H1 (cell line): ENCODE data around the gene PARD3. TPM values are rescaled to one million over a fixed set of nuclear protein-coding genes. Genes with fewer than 3 reads are reported as not detected.

Experiments
- CTCF ChIA-PET: fragments of 300-600 bp; sonication (Branson Sonifier 250); formaldehyde crosslinking; loops from one replicate; lab custom pipeline; 2021; ENCODE audit not compliant: partially characterized antibody; lab: Charles Lee
- POLR2A ChIA-PET: fragments of 300-600 bp; sonication (Branson Sonifier 250); formaldehyde crosslinking; loops from one replicate; lab custom pipeline; 2021; ENCODE audit warnings: inconsistent platforms; ENCODE audit not compliant: partially characterized antibody; lab: Charles Lee
- DNase-seq, 2 experiments: peaks; one replicate each; pipeline versions ENCODE4 v3.0.0 to v3.0.0-alpha.2; 2010 to 2022; ENCODE audit warnings: low spot score in 2 of 2, low read depth in 1 of 2, mixed read lengths in 1 of 2
- FAIRE-seq: peaks from 2 replicates; lab custom pipeline; 2011; peaks lifted over from hg19 to GRCh38; lab: Jason Lieb, UNC
- H2AFZ ChIP-seq: 2 replicates; pipeline ENCODE4 v1.8.1; 2012; ENCODE audit warnings: low read length, inconsistent platforms
- H2AK5ac ChIP-seq: 2 replicates; pipeline ENCODE4 v1.6.1; 2013; ENCODE audit warnings: low read depth, low read length
- H2BK120ac ChIP-seq: replicated peaks from 2 replicates; pipeline ENCODE3; 2013; ENCODE audit warnings: low read depth, low read length, inconsistent platforms
- H2BK12ac ChIP-seq: 2 replicates; pipeline ENCODE4 v1.6.1; 2013; ENCODE audit warnings: low read depth, low read length
- H2BK15ac ChIP-seq: 2 replicates; pipeline ENCODE4 v1.6.1; 2013; ENCODE audit warnings: low read length
- H2BK20ac ChIP-seq: 2 replicates; pipeline ENCODE4 v1.6.1; 2013; ENCODE audit warnings: low read length
- H2BK5ac ChIP-seq: 2 replicates; pipeline ENCODE4 v1.6.1; 2013; ENCODE audit warnings: low read depth, low read length
- H3K14ac ChIP-seq: 2 replicates; pipeline ENCODE4 v1.6.1; 2013; ENCODE audit warnings: inconsistent platforms; ENCODE audit not compliant: insufficient read length
- H3K18ac ChIP-seq: 2 replicates; pipeline ENCODE4 v1.6.1; 2013; ENCODE audit warnings: low read length; ENCODE audit errors: extremely low read depth
- H3K23ac ChIP-seq: 2 replicates; pipeline ENCODE4 v1.6.1; 2013; ENCODE audit warnings: inconsistent platforms; ENCODE audit not compliant: insufficient read length
- H3K23me2 ChIP-seq: 2 replicates; pipeline ENCODE4 v1.6.1; 2013; ENCODE audit warnings: low read depth, low read length
- H3K27ac ChIP-seq: 2 replicates; pipeline ENCODE4 v1.6.1; 2011; ENCODE audit warnings: low read depth, low read length, inconsistent platforms
- H3K27me3 ChIP-seq, 4 experiments: replicated peaks in 1 of 4; 1 replicate in 1 of 4; 2 replicates in 3 of 4; pipeline versions ENCODE4 v1.6.1 to v1.8.1; 2011 to 2013; ENCODE audit warnings: low read length in 3 of 4, mild to moderate bottlenecking in 3 of 4, inconsistent platforms in 2 of 4, mixed read lengths in 2 of 4, moderate library complexity in 1 of 4; ENCODE audit not compliant: control insufficient read depth in 3 of 4, insufficient read depth in 3 of 4; ENCODE audit errors: extremely low read depth in 1 of 4
- H3K36me3 ChIP-seq, 4 experiments: 2 replicates each; pipeline versions ENCODE4 v1.6.1 to v1.8.1; 2011 to 2013; ENCODE audit warnings: mild to moderate bottlenecking in 4 of 4, low read length in 3 of 4, moderate library complexity in 2 of 4, control low read depth in 1 of 4, inconsistent platforms in 1 of 4; ENCODE audit not compliant: insufficient read depth in 4 of 4, control insufficient read depth in 2 of 4
- H3K4ac ChIP-seq: replicated peaks from 2 replicates; pipeline ENCODE3; 2013; ENCODE audit warnings: low read length, low read depth, mixed read lengths, inconsistent platforms; ENCODE audit not compliant: insufficient read length
- H3K4me1 ChIP-seq, 4 experiments: replicated peaks in 1 of 4; 1 replicate in 1 of 4; 2 replicates in 3 of 4; pipeline versions ENCODE4 v1.6.1 to v1.8.1; 2011 to 2013; ENCODE audit warnings: low read length in 3 of 4, inconsistent platforms in 2 of 4, mixed read lengths in 1 of 4; ENCODE audit not compliant: insufficient read depth in 4 of 4, control insufficient read depth in 3 of 4
- H3K4me2 ChIP-seq, 2 experiments: 2 replicates each; pipeline versions ENCODE4 v1.6.1 to v1.8.1; 2011 to 2013; ENCODE audit warnings: low read depth in 2 of 2, low read length in 2 of 2, control low read depth in 1 of 2, inconsistent platforms in 1 of 2, mild to moderate bottlenecking in 1 of 2; ENCODE audit not compliant: insufficient read depth in 1 of 2
- H3K4me3 ChIP-seq, 4 experiments: fragments of 200-600, 300-600 bp in 1 of 4; sonication (generic), shearing (Covaris generic), sonication (Bioruptor Twin) in 1 of 4; 2 replicates each; pipeline versions ENCODE4 v1.5.1 to v1.8.1; 2011 to 2016; ENCODE audit warnings: low read length in 4 of 4, low read depth in 3 of 4, control low read depth in 2 of 4, inconsistent platforms in 2 of 4, mild to moderate bottlenecking in 2 of 4, mixed read lengths in 1 of 4, moderate library complexity in 1 of 4; ENCODE audit not compliant: insufficient read depth in 2 of 4; ENCODE audit errors: extremely low read depth in 1 of 4
- H3K56ac ChIP-seq: replicated peaks from 2 replicates; pipeline ENCODE3; 2013; ENCODE audit warnings: low read depth, mild to moderate bottlenecking, mixed read lengths, low read length, inconsistent platforms; ENCODE audit not compliant: insufficient read length
- H3K79me1 ChIP-seq: 2 replicates; pipeline ENCODE4 v1.6.1; 2013; ENCODE audit warnings: low read depth, low read length, control low read depth
- H3K79me2 ChIP-seq, 2 experiments: 2 replicates each; pipeline versions ENCODE4 v1.6.1 to v1.8.1; 2012 to 2013; ENCODE audit warnings: low read length in 2 of 2, mild to moderate bottlenecking in 2 of 2, inconsistent platforms in 1 of 2; ENCODE audit not compliant: insufficient read depth in 2 of 2, control insufficient read depth in 1 of 2
- H3K9ac ChIP-seq, 4 experiments: replicated peaks in 1 of 4; 1 replicate in 1 of 4; 2 replicates in 3 of 4; pipeline versions ENCODE4 v1.6.1 to v1.8.1; 2011 to 2013; ENCODE audit warnings: low read depth in 3 of 4, low read length in 3 of 4, control low read depth in 2 of 4, mild to moderate bottlenecking in 2 of 4, moderate library complexity in 2 of 4, inconsistent platforms in 1 of 4; ENCODE audit errors: extremely low read depth in 1 of 4
- H3K9me3 ChIP-seq, 2 experiments: 2 replicates each; pipeline versions ENCODE4 v1.6.1 to v1.8.1; 2012 to 2013; ENCODE audit warnings: mild to moderate bottlenecking in 2 of 2, moderate library complexity in 2 of 2, control low read depth in 1 of 2, inconsistent platforms in 1 of 2, low read depth in 1 of 2, low read length in 1 of 2, mixed read lengths in 1 of 2; ENCODE audit not compliant: insufficient read depth in 2 of 2
- H4K20me1 ChIP-seq, 2 experiments: replicated peaks in 1 of 2; 2 replicates each; pipeline versions ENCODE3 to v1.8.1; 2011 to 2013; ENCODE audit warnings: inconsistent platforms in 2 of 2, low read length in 2 of 2, mild to moderate bottlenecking in 1 of 2; ENCODE audit not compliant: insufficient read depth in 2 of 2, control insufficient read depth in 1 of 2
- H4K5ac ChIP-seq: 2 replicates; pipeline ENCODE4 v1.6.1; 2013; ENCODE audit warnings: low read length, low read depth, mixed read lengths, inconsistent platforms; ENCODE audit not compliant: insufficient read length
- H4K8ac ChIP-seq: 2 replicates; pipeline ENCODE4 v1.8.0; 2013; ENCODE audit warnings: mild to moderate bottlenecking, moderate library complexity, low read length, inconsistent platforms; ENCODE audit not compliant: insufficient read depth; ENCODE audit errors: extremely low read depth
- H4K91ac ChIP-seq: replicated peaks from 2 replicates; pipeline ENCODE3; 2013; ENCODE audit warnings: low read length, mixed read lengths, inconsistent platforms; ENCODE audit not compliant: insufficient read length
- FOSL1 ChIP-seq: IDR thresholded peaks from 2 replicates; pipeline ENCODE4 v1.6.1; 2011; ENCODE audit warnings: mild to moderate bottlenecking, low read depth, low read length, moderate library complexity; ENCODE audit not compliant: insufficient read depth
- RNF2 ChIP-seq: fragments of 200-900, 300-1000 bp; sonication (generic); IDR thresholded peaks from 2 replicates; pipeline ENCODE4 v1.7.1; 2016; ENCODE audit warnings: borderline replicate concordance, low read depth, mild to moderate bottlenecking, antibody characterized with exemption, low read length; ENCODE audit not compliant: poor library complexity, severe bottlenecking; ENCODE audit errors: missing control alignments
- WGBS, 2 experiments: shearing (Covaris generic) in 1 of 2; methylation state at CpG; one replicate each; pipeline versions ENCODE4 v1.1.6 to v1.1.7; 2013 to 2015; ENCODE audit warnings: low lambda C conversion rate in 2 of 2, mixed read lengths in 2 of 2, inconsistent platforms in 1 of 2, low coverage in 1 of 2, missing lambda C conversion rate in 1 of 2; ENCODE audit not compliant: insufficient replicate concordance in 2 of 2, insufficient coverage in 1 of 2, insufficient read length in 1 of 2; ENCODE audit errors: extremely low coverage in 1 of 2, missing lambda C conversion rate in 1 of 2; 5-methylcytosine and 5-hydroxymethylcytosine counted together
- polyA plus RNA-seq, 7 experiments: library from polyadenylated mRNA; depleted of rRNA in 3 of 7; stranded (reverse) in 5 of 7; unstranded in 2 of 7; fragments of >200 nt in 5 of 7; fragments of 200-250 nt in 2 of 7; gene quantifications; 1 replicate in 5 of 7; 2 replicates in 1 of 7; 4 replicates in 1 of 7; pipeline versions ENCODE4 v1.2.1 to v1.2.3, GENCODE V29; 2011 to 2013; ENCODE audit warnings: missing spikeins in 2 of 7, mixed read lengths in 2 of 7
- total RNA-seq: library from RNA; stranded (reverse); fragmentation: NEBNext Ultra II Directional; extraction: Animal tissue kit (Norgen Biotek cat#: 25700); gene quantifications from 2 replicates; pipeline ENCODE4 v1.2.1, GENCODE V29; 2021

PARD3 gene
- total and polyA plus RNA-seq, 2 of the 8 experiments (the other 6 are each of a cell fraction or from before 2014, with no cell fraction given), result 19.7 to 49.1 TPM

- no peak overlapping the region for H2BK20ac ChIP-seq
- no peak overlapping the region for H3K23ac ChIP-seq
- no peak for FAIRE-seq
- no peak overlapping the region for H2BK12ac ChIP-seq
- H3K56ac ChIP-seq, result no peak overlapping the region
- no peak overlapping the region for H3K9ac ChIP-seq
- no peak overlapping the region for H3K4me2 ChIP-seq
- no peak overlapping the region for H2BK5ac ChIP-seq
- no peak overlapping the region for H2AFZ ChIP-seq
- H4K20me1 ChIP-seq, result peaks cover 0 to 2% of the 10 kb centered on the region in 2 experiments
- peaks cover 12% of the 10 kb centered on the region for H3K79me1 ChIP-seq
- CTCF ChIA-PET, result interaction anchor here (0.6 to 3.1 kb wide), 2 partner anchors 11 to 1534 kb away, joined by 3 to 16 read pairs; no protein-coding TSS in a partner anchor
- H4K8ac ChIP-seq, result no peak overlapping the region
- no peak overlapping the region for H4K91ac ChIP-seq
- POLR2A ChIA-PET, result no interaction called here
- no peak overlapping the region for H3K4ac ChIP-seq
- no peak overlapping the region for H4K5ac ChIP-seq
- no peak overlapping the region for H2AK5ac ChIP-seq
- H3K79me2 ChIP-seq, result peaks cover 0 to 65% of the 10 kb centered on the region in 2 experiments; a peak in 2 of 4 replicates
- H3K4me3 ChIP-seq, result no peak overlapping the region
- H3K36me3 ChIP-seq, result no peaks in the 10 kb centered on the region
- no peak overlapping the region for H3K14ac ChIP-seq
- H3K27me3 ChIP-seq, result no peaks in the 10 kb centered on the region
- no peaks in the 10 kb centered on the region for H3K23me2 ChIP-seq
- DNase-seq, result no peak
- H3K18ac ChIP-seq, result no peak overlapping the region
- no peak overlapping the region for H3K27ac ChIP-seq
- H2BK15ac ChIP-seq, result no peak overlapping the region
- WGBS, 2 experiments, result 91% methylated on average over 3 of the region's 3 CpGs; no CpG with 5 or more reads in 1 of the 2 experiments
- H3K9me3 ChIP-seq, result no peaks in the 10 kb centered on the region
- TF ChIP-seq FOSL1 (no peak), RNF2 (no peak)
- H3K4me1 ChIP-seq, result peaks cover 2 to 12% (median 8%) of the 10 kb centered on the region in 4 experiments; a peak in 4 of 7 replicates
- H2BK120ac ChIP-seq, result no peak overlapping the region
Measured at GRCh38 chr10:34644224-34644623, 170.9 kb downstream of the PARD3 start.
